Lower lobe of right lung (tissue), 2 donors: ENCODE results near the gene EPDR1. TPM values are rescaled to one million over a fixed set of nuclear protein-coding genes. Genes with fewer than 3 reads are reported as not detected.

Experiments
- ATAC-seq, 2 donors: fragments of 200-7000 bp; cut with Tn5 transposase; one replicate each; pipeline ENCODE4 v1.9.1; 2020 to 2022; ENCODE audit warnings: mild to moderate bottlenecking in 2 of 2, moderate library complexity in 2 of 2
- DNase-seq: peaks from one replicate; pipeline ENCODE4 v3.0.0-alpha.2; 2020
- H3K27ac ChIP-seq: fragments of 200-600 bp; one replicate; pipeline ENCODE4 v1.8.0; 2022
- H3K27me3 ChIP-seq: fragments of 200-600 bp; one replicate; pipeline ENCODE4 v1.8.0; 2022; ENCODE audit warnings: low read depth
- H3K36me3 ChIP-seq: fragments of 200-600 bp; one replicate; pipeline ENCODE4 v1.8.0; 2022; ENCODE audit warnings: mild to moderate bottlenecking
- H3K4me1 ChIP-seq: fragments of 200-600 bp; one replicate; pipeline ENCODE4 v1.8.0; 2022
- H3K4me3 ChIP-seq: fragments of 200-600 bp; one replicate; pipeline ENCODE4 v1.8.0; 2022; ENCODE audit warnings: mild to moderate bottlenecking
- H3K9me3 ChIP-seq: fragments of 200-600 bp; one replicate; pipeline ENCODE4 v1.8.0; 2022
- intact Hi-C: fragments of 100-400 bp; cut with DNase I; formaldehyde crosslinking; loops from one replicate; pipeline ENCODE4 v1.11.0; 2022
- total RNA-seq: library from RNA; stranded (reverse); fragmentation: NEBNext Ultra II Directional; extraction: Animal tissue kit (Norgen Biotek cat#: 25700); gene quantifications from one replicate; pipeline ENCODE4 v1.2.1, GENCODE V29; 2021
- TF ChIP-seq, protein P1 (sequence below): fragments of 200-600 bp; IDR thresholded peaks from one replicate; pipeline ENCODE4 v1.8.0; 2022; ENCODE audit warnings: antibody characterized with exemption, mild to moderate bottlenecking
- donor health status: DM: no; HTN: yes; CAD: no; lungs with severe emphysema.

The EPDR1 gene
- total RNA-seq, 1 donor from 2014 or later = 66.0 TPM

GRCh38 chr7:37970211-37970610, 49.8 kb downstream of the EPDR1 start:
- Histone ChIP-seq H3K36me3 (no peaks in the 10 kb centered on the region), H3K9me3 (no peaks in the 10 kb centered on the region), H3K27me3 (no peaks in the 10 kb centered on the region), H3K4me3 (no peak overlapping the region), H3K4me1 (no peaks in the 10 kb centered on the region), H3K27ac (no peak overlapping the region)
- TF ChIP-seq, protein P1, sequence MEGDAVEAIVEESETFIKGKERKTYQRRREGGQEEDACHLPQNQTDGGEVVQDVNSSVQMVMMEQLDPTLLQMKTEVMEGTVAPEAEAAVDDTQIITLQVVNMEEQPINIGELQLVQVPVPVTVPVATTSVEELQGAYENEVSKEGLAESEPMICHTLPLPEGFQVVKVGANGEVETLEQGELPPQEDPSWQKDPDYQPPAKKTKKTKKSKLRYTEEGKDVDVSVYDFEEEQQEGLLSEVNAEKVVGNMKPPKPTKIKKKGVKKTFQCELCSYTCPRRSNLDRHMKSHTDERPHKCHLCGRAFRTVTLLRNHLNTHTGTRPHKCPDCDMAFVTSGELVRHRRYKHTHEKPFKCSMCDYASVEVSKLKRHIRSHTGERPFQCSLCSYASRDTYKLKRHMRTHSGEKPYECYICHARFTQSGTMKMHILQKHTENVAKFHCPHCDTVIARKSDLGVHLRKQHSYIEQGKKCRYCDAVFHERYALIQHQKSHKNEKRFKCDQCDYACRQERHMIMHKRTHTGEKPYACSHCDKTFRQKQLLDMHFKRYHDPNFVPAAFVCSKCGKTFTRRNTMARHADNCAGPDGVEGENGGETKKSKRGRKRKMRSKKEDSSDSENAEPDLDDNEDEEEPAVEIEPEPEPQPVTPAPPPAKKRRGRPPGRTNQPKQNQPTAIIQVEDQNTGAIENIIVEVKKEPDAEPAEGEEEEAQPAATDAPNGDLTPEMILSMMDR = no peak
- DNase-seq = no peak
- intact Hi-C loops = no loop called here
- ATAC-seq = no peak

DNA sequence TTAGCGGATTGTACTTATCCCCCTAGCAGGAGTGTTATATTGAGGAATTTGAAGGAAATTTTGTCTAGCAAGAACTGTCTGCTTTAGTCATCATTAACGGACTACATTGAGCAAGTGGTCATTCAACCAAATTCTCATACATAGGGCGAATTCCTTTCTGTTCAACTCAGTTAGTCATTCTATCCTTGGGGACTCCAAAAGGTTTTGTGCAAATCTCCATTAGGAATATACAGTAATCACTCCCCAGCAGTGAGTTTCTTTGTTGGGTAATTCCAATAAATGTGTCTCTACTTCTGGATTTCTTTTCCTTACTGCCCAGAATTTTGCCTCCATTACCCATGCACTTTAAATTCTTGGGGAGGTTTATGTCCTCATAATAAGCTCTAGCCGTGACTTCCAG, 51.1 kb downstream of the EPDR1 start:
- H3K9me3 ChIP-seq = no peaks in the 10 kb centered on the region
- H3K27ac ChIP-seq = no peak overlapping the region
- H3K4me3 ChIP-seq = no peak overlapping the region
- H3K36me3 ChIP-seq = no peaks in the 10 kb centered on the region
- ATAC-seq = no peak
- TF ChIP-seq, protein P1 = no peak
- no peak for DNase-seq
- intact Hi-C loops = no loop called here
- H3K4me1 ChIP-seq = no peaks in the 10 kb centered on the region
- no peaks in the 10 kb centered on the region for H3K27me3 ChIP-seq

DNA sequence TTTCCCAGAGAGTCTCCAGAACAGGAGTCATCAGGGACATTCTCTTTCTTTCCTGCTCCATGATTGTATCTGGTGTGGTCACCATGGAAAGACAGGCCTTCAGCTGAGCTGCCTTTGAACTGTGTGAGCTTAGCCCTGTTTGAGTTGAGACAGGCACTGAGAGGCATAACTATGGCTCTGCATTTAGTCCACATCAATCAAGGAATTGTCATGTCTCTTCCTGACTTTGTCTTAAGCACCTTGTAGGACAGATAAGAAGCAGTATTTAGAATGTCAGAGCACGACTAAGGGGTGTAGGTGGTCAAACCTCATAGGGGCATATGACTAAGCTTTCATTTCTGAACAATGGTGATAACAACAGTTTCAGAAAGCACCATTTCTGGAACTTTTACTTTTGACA, 53.5 kb downstream of the EPDR1 start:
- no peak overlapping the region for H3K27ac ChIP-seq
- no peaks in the 10 kb centered on the region for H3K4me1 ChIP-seq
- H3K36me3 ChIP-seq = no peaks in the 10 kb centered on the region
- ATAC-seq (no peak), DNase-seq (no peak)
- no peak overlapping the region for H3K4me3 ChIP-seq
- H3K9me3 ChIP-seq = no peaks in the 10 kb centered on the region
- intact Hi-C loops = no loop called here
- TF ChIP-seq, protein P1 = no peak
- no peaks in the 10 kb centered on the region for H3K27me3 ChIP-seq

- no peaks in the 10 kb centered on the region for H3K27me3 ChIP-seq
- DNase-seq (no peak), ATAC-seq (no peak)
- no peaks in the 10 kb centered on the region for H3K9me3 ChIP-seq
- no peak overlapping the region for H3K27ac ChIP-seq
- no peaks in the 10 kb centered on the region for H3K36me3 ChIP-seq
- TF ChIP-seq, protein P1 = no peak
- intact Hi-C loops = no loop called here
- no peaks in the 10 kb centered on the region for H3K4me1 ChIP-seq
- H3K4me3 ChIP-seq = no peak overlapping the region
Observed at GRCh38 chr7:37974711-37975110, 54.3 kb downstream of the EPDR1 start.

DNA sequence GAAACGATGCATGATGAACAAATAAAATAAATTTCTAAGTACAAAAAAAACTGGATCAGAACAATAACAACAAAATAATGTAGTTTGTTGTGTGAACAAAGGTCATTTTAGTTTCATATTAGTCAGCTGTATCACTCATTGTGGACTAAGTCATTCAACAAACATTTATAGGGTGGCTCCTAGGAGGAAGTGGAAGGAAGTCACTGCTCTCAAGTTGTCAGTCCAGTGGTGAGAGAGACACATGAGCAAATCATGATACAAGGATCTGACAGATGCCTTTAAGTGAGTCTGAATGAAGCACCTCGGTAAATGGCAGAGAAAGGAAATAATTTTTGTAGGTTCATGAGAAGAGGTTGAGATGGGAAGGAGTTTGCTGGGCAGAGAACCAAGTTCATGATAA, 56.8 kb downstream of the EPDR1 start:
- no peaks in the 10 kb centered on the region for H3K4me1 ChIP-seq
- H3K4me3 ChIP-seq = no peak overlapping the region
- H3K27me3 ChIP-seq = no peaks in the 10 kb centered on the region
- TF ChIP-seq, protein P1 = no peak
- intact Hi-C loops = no loop called here
- no peaks in the 10 kb centered on the region for H3K36me3 ChIP-seq
- no peak for ATAC-seq
- DNase-seq = no peak
- no peaks in the 10 kb centered on the region for H3K9me3 ChIP-seq
- H3K27ac ChIP-seq = no peak overlapping the region

DNA sequence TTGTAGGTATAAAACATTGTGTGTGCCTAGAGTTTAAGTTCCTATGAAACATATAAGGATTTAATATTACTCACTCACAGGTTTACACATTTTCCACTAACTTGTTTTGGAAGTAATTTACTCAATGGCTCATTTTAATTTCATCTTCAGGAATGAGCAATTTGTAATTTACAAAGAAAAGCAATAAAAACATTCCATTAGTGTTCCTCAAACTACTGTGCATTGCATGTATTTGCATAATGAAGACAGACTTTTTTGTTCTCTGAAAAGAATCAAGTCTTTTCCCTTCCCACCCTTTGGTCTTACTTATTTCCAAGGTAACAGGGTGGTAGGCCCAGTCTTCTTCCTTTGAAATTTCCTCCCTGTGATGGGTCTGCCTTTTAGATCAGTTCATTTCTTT, 61.2 kb downstream of the EPDR1 start:
- TF ChIP-seq, protein P1 = no peak
- DNase-seq = no peak
- H3K4me3 ChIP-seq = no peak overlapping the region
- H3K36me3 ChIP-seq = no peaks in the 10 kb centered on the region
- intact Hi-C loops = no loop called here
- H3K4me1 ChIP-seq = no peaks in the 10 kb centered on the region
- no peaks in the 10 kb centered on the region for H3K27me3 ChIP-seq
- H3K27ac ChIP-seq = no peak overlapping the region
- ATAC-seq = no peak
- no peaks in the 10 kb centered on the region for H3K9me3 ChIP-seq
